NCI-H2029 treated with DMSO at 0.1 percent for 48 hours (cell line): ENCODE data around the gene NKIRAS2.

Experiments used
- DNase-seq: peaks from one replicate; lab custom pipeline; 2025; lab: John Stamatoyannopoulos, UW

The NKIRAS2 gene

DNA sequence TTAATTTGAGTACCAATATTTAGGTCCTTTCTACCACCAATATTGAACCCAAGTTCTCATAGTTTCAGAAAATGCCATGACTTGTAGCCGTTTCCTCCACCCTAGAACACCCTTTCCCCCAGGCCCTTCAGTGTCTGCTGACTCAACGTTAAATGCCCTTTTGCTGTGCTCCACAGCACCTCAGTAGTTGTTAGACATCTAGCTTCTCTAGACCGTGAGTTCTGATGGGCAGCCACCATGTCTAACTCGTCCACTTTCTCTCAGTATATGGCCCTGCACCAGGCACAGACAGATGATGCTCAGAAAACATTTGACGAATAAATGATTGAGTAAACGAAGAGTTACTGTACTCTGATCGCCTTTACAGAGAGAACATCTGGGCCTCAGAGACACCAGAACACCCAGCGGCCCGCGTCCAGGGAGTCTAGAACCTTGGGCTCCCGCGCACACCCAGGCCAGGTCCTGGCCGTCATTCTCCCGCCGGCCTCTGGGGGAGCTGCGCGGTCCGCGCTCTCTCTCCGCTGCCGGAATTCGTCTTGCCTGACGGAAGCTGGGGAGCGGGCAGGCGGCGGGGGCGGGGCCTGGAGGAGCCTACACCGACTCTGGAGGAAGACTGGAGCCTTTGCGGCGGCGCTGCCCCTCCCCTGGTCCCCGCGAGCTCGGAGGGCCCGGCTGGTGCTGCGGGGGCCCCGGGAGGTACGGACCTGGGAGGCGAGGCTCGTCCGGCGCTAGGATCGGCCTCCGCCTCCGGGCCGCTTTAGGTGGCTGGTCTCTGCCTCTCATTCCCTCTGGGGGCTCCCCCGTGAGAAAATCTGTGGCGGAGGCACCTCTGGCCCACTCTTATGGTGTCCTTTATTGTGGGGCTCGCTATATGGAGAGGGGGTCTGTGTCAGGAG is at the start of gene NKIRAS2:
NKIRAS2 (plus strand) TSS at position 582 of the 896 bp plus-strand sequence. CDS start 1,488 bp downstream, outside the sequence.
- DNase-seq: peak; percentile 22

DNA sequence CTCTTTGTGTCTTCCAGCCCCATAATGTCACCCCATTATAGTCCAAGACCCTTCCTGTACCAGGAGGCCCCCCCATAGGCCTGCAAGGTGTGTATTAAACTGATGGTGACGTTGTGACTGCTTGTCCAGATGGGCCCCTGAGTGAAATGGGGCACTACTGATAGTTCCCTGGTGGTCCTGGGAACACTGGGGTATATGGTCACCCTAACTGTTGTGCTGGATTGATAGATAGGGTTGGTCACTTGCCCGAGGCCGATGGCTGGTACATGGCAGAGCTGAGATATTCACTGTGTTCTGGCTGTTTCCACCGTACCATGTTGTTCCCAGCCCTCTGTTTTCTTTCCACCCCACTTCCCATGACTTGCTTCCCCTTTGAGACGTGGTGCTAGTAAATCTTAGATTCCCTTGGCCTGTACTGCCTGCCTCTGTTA is 49.0 kb upstream of the NKIRAS2 start:
- DNase-seq: no peak

DNA sequence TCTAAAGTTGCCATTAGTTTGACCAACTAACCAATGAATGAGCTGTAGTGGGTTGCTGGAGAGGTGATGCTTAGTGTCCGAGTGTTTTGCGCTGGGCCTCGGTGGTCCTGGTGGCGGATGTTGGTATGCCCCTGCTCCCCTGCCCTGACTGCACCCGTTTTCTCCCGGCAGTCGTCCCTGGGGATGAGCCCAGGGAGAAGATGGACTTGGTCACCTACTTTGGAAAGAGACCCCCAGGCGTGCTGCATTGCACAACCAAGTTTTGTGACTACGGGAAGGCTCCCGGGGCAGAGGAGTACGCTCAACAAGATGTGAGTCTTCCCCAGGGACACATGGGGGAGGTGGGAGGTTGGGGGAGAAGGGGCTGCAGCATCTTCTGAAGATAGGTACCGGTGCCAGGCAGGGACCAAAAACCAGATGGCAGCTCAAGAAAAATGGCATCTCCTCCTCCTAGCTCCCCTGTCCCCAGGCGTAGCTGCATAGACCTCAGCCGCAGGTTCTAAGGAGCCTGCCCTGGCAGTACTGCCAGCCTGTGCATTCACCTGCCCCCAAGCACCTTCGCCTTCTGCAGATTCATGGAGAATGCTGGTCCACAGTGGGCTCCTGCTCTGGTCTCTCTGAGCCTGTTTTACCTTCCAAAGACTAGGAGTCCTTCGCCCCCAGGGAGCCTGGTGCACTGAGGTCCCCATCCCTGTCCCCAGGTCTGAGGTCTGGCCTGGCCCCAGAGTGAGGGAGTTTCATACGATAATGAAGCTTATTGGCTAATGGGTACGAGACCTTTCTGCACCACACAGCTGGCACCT is 48.0 kb upstream of the NKIRAS2 start:
- DNase-seq: no peak

DNA sequence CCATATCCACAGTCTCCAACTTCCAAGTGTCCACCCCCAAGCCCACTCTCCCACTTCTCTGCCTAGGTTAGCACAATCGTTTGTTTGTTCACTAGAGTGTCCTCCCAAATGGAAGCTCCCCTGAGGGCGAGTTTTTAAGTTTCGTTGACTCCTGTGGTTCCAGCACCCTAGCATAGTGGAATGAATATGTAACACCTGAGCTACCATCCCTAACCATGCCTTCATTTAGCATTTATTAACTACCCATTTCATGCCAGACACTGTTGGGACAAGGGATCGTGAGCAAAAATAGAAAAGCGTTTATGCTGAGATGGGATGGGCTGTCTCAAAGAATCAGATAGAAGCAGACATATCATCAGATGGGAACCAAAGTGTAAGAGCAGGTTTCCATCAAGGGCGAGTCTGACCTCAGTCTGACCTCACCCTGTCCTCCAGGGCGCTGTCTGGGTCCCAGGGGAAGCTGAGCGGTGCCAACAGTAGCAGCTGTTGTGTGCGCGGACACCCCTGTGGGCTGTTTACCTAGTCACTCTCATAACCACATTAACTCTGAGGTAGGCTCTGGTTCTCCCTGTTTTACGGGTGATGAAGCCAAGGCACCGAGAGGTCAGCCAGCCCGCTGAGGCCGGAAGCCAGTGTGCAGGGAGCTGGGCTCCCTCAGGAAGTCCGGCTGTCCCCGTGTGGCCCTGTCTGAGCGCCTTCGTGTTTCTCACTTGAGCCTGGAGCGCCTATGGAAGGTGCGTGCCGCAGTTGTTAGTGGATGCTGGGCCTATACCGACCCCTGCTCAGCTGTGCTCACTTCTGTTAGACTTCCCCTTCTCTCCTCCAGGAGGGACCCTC is 47.1 kb upstream of the NKIRAS2 start:
- DNase-seq: no peak

DNA sequence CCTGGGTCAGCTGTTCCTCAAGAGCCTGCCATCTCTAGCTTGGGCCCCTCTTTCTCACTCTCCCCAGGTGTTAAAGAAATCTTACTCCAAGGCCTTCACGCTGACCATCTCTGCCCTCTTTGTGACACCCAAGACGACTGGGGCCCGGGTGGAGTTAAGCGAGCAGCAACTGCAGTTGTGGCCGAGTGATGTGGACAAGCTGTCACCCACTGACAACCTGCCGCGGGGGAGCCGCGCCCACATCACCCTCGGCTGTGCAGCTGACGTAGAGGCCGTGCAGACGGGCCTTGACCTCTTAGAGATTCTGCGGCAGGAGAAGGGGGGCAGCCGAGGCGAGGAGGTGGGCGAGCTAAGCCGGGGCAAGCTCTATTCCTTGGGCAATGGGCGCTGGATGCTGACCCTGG is 46.5 kb upstream of the NKIRAS2 start:
- no peak for DNase-seq

DNA sequence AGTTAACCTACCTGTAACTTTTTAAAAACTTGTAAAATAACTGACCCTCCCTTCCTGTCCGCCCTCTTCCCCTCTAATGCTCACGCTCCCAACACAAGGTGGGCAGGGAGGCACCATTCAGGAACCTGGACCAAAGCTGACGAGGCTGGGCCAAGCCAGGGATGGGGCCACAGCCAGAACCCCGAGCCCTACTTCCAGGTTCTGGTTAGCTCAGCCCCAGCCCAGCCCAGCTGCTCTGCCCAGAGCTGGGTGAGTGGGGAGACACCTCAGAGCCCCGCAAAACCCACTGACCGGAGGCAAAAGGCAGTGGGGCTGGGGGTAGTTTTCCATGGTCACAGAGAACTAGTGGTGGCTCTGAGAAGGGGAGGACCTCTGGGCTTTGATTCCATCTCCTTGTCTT is 45.9 kb upstream of the NKIRAS2 start:
- DNase-seq: no peak

DNA sequence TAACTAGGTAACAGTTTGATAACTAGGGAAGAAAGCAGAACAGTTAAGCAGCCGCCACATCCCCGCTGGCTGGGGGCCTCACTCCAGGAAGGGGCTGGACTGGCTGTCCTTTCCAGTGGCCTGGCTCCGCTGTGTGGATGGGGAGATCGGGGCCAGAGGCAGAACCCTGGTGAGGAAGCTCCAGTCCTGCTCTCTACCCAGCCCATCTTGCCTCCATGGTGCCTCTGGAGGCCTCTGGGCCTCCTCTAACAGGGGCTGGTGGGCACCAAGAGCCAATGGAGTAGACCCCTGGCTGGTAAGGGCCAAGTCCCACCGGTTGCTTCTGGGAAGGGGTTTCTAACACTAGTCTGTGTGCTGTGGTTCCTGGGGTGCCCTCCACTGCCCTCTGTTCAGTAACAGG is 45.2 kb upstream of the NKIRAS2 start:
- no peak for DNase-seq

DNA sequence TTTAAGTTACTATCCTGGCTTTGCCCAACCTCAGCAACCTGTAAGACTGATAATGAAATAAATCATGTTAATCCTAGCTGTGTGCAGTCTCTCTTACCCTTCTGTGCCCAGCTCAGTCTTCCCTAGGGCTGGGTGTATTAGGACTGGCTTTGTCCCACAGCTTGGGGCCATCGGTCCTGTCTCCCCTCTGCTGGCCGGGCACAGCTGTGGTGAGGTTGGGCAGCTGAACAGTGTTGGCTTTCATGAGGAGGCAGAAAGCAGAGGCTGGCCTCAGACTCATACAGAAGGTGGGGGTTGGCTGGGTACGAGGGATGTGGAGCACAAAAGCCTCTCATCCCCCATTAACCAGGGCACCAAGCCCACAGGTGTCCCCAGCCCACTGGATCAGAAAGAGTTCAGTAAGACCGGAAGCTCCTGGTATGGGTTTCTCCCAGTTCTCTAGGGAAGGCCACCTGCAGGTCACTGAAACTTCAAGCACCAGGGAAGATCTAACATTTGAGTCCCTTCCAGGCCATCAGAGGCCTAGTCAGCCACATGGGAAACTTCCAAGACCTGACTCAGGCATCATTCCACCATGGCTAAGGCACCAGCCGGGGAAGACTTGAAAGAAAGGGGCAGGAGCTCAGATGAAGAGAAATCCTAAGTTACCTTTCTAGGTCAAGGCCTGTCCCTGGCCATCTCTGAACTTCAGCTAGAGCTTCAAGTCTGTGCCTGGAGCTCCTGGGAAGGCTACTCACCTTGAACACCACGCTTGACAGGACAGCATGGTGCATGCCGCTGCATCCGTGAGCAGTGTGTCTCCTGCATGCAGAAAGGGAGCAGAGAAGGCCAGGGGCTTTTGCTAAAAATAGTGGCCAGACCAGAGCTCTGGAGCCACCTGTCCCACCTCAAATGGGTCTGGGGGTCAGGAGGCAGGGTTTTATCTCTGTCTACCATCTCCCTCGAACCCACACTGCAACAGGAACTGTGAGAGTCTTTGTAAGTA is 44.5 kb upstream of the NKIRAS2 start:
- DNase-seq: no peak

DNA sequence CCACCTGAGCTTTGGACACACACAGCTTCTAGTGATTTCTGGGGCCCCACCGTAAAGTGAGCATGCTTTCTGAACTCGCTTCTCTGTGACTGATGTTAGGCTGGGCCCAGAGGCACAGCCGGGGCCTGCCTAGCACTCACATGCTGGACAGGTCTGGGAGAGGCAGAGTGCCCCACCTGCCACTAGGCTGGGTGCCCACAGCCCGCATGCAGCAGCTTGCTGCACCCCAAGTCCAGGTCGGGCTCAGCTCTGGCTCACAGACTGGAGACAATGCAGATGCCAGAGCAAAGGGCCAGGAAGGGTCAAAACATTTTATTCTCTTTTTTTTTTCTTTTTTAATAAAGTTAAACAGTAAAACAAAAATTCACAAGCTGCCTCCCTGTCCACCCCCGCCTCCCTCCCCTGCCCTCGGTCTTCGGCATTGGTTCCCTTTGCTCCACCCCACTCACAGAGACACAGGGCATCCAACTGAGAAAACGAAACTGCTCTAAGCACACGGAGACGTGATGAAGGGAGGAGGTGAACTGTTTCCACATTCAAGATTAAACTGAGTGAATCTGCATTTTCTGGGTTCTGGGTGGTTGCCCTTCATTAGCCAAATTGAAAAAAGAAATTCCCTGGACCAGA is 43.6 kb upstream of the NKIRAS2 start:
- DNase-seq: no peak

DNA sequence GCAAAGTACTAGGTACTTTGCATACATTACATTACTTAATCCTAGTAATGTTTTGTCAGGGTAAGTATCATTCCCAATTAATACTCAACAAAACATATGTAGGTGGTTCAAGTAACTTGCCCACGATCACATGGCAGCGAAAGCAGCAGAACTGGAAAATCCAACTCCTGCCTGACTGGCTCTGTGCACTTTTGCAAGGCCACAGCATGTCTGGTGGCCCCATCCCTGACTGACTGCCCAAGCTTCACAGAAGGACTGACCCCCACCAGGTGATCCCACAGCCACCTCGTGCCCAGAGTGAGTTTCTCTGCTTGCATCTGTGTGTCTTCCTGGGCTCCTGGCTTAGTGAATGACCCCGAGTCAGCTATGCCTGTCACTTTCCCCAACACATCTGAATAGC is 41.9 kb upstream of the NKIRAS2 start:
- DNase-seq: no peak

DNA sequence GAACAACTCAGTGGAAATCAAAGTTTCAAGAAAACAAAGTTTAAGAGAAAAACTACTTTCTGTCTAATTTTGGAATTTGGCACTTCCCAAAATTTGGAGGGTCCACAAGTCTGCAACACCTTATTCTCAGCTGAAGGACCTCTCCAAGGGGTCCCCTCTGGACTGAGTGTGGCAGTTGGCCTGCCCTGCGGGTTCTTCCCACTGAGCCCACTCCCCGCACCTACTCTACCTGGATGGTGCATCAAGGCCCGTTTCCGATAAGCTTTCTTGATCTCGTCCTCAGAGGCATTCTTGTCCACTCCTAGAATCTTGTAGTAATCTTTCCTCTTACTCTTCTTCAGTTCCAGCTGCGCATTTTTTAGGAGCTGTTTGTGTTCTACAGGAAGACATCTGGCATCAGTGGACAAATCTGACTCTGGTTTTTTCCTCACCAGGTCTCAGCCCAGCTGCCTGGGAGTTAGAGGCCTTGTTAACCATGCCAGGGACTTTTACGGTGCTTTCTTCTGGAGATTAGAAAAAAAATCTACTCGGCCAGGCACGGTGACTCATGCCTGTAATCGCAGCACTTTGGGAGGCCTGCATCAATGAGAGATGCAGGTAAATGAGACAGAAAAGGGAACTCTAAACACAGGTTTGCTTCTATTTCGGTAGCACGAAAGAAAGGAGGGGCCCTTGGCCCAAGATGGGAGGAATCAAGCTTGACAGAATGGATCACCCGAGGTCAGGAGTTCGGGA is 37.7 kb upstream of the NKIRAS2 start:
- DNase-seq: no peak

DNA sequence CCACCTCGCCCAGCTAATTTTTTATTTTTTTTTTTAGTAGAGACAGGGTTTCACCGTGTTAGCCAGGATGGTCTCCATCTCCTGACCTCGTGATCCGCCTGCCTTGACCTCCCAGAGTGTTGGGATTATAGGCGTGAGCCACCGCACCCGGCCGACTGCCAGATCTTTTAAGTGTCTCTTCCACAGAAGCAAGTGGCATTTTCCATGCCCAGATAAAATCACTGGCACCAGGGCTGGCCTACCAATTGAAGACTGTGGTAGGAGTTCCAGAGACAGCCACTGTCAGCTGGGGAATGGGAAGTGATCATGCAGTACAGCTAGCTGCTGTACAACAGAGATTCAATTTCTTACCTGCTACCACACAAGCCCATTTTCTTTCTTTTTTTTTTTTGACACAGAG is 35.4 kb upstream of the NKIRAS2 start:
- no peak for DNase-seq

DNA sequence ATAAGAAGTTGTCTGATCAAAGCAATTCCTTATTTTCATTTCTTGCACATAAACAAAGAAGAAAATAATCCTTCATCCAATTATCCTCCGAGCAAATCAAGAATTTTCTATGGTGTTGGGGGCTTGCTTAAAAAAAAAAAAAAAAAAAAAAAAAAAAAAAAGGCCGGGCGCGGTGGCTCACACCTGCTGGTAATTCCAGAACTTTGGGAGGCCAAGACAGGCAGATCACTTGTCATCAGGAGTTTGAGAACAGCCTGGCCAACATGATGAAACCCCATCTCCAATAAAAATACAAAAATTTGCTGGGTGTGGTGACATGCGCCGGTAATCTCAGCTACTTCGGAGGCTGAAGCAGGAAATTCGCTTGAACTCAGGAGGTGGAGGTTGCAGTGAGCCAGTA is 34.0 kb upstream of the NKIRAS2 start:
- no peak for DNase-seq

DNA sequence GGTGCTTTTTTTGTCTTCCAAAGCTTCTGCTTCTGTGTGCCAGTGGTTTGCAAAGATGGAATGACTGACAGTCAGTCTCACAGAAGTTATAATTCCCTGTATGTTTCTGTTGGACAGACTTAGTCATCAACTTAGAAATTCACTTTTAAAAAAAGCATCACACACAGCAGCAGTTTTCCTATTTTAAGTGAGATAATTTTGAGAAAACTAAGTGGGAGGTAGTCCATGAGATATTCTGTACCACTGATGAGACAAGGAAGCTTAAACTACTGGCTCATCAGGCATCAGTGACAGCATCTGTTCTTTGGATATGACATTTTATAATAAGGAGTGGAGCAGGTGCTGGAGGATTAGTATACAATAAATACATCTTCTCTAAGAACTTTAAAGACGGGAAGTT is 33.3 kb upstream of the NKIRAS2 start:
- no peak for DNase-seq

DNA sequence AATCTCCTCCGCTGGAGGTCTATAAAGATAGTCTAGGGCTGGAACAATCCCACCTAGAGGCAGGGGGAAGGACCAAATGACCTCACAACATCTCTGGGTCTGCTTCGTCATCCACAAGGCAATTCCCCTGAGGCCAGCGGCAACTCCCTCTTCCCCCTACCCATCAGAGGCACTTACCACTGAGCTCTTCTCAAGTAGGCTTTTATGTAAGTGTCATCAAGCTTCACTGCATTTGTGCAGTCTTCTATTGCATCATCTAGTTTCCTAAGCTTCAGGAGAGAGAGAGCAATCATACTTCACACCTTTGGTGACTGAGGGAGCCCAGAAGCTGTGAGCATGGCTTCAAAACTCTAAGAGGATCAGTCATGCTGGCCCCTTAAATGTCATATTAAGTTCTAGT is 32.2 kb upstream of the NKIRAS2 start:
- no peak for DNase-seq

DNA sequence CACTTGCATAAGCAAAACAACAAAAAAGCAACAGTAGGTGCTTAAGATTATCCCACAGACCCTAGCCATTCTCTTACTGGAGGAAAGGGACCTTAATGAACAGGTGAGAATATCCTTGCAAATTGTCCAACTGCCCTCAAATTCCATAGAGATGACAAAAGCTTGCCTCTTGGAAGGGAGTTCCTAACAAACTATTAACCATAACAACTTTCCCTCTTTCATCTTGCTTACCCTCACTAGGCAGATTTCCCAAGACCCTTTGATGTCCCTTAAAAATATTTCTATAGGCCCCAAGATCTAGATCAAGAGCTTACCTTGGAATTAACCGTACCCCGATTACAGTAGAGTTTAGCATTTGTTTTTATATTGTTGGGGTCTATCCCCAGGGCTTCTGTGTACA is 31.5 kb upstream of the NKIRAS2 start:
- DNase-seq: no peak

DNA sequence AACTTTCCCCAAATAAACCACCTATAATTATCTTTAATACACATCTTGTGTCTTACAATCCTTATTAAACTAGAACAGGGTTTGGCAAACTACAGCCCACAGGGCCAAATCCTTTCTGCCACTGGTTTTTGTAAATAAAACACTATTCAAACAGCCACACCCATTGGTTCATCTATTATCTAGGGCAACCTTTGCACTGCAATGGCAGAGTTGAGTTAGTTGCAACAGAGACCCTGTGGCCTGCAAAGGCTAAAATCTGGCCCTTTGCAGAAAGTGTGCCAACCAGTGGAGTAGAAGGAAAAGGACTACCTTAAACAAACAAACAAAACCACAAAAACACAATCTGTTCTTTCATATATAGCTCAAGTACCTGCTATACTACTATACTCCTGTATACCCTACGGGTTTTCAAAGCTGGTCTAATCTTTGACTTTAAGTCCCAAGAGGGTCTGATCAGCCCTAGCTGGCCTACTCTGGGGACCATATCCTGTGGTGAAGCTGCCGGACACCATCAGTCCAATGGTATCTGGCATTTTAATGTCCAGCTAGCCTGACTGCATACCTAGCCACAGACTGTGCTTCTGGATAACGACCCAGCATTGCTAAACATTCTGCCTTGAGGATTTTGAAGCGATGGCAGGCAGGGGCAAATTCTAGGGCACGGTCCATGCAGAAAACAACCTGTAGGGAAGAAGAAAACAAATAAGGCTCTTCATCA is 30.0 kb upstream of the NKIRAS2 start:
- no peak for DNase-seq

DNA sequence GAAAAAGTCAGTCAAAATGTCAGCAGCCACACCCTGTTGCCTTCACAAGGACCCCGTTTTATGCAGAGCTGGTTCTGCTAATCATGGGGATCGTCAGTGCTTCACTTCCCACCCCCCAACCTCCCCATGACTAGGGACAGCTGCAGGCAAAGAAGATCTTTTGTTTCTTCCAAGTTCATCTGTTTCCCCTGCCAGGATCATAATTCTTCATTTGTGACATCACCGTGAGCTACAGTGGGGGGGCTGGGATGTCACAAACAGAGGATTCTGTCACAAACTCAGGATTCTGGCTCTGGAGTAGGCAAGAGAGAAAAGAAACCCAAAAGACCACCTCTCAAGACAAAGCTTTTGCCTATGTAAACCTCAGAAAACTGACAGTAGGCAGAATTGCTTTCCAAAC is 27.3 kb upstream of the NKIRAS2 start:
- no peak for DNase-seq

DNA sequence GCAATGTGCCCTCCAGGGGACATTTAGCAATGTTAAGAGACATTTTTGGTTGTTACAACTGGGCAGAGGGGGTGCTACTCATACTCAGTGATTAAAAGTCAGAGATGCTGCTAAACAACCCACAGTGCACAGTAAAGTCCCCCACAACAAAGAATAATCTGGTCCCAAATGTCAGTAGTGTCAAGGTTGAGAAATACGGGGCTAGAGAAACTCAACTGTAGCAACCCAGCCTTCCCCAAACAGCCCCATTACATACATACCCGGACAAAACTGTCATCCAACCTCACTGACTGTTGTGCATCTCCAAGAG is 23.1 kb upstream of the NKIRAS2 start:
- DNase-seq: no peak
